Testis (tissue), 3 donors: ENCODE measurements around the gene CD177. TPM values are rescaled to one million over a fixed set of nuclear protein-coding genes. Genes with fewer than 3 reads are reported as not detected.
A peak's percentile ranks its signal among the peaks of the same experiment; 100 is the strongest.
"Not testable (repeated sequence)": the region's sequence is repeated elsewhere in the genome, so short reads cannot be mapped to it uniquely, and the experiment has no call there.

Source experiments
- DNase-seq: peaks from one replicate; pipeline ENCODE4 v3.0.0-alpha.2; 2019
- H3K27ac ChIP-seq, 2 donors: fragments of 200-600 bp; sonication (generic); one replicate each; pipeline ENCODE4 v1.5.1; 2019
- H3K27me3 ChIP-seq: fragments of 200-600 bp; sonication (generic); one replicate; pipeline ENCODE4 v1.5.1; 2019
- H3K36me3 ChIP-seq: fragments of 200-600 bp; sonication (generic); one replicate; pipeline ENCODE4 v1.5.1; 2017; ENCODE audit warnings: low read depth; ENCODE audit errors: missing control alignments
- H3K4me1 ChIP-seq: fragments of 200-600 bp; sonication (generic); one replicate; pipeline ENCODE4 v1.5.1; 2019
- H3K4me3 ChIP-seq, 2 donors: fragments of 200-600 bp; sonication (generic); one replicate each; pipeline ENCODE4 v1.5.1; 2017 to 2019
- H3K9me3 ChIP-seq: fragments of 200-600 bp; sonication (generic); one replicate; pipeline ENCODE4 v1.5.1; 2017
- CTCF ChIP-seq, 3 experiments: fragments of 450-650 bp in 2 of 3; fragments of 200-600 bp in 1 of 3; sonication (generic) in 1 of 3; IDR thresholded peaks; one replicate each; pipeline ENCODE4 v1.5.1; 2016 to 2019; ENCODE audit warnings: antibody characterized with exemption in 3 of 3, mild to moderate bottlenecking in 2 of 3, moderate library complexity in 1 of 3
- POLR2A ChIP-seq: fragments of 450-650 bp; IDR thresholded peaks from one replicate; pipeline ENCODE4 v1.6.1; 2017; ENCODE audit warnings: antibody characterized with exemption, mild to moderate bottlenecking, moderate library complexity
- WGBS, 2 donors: methylation state at CpG; one replicate each; pipeline ENCODE4 v1.1.5; 2018; 5-methylcytosine and 5-hydroxymethylcytosine counted together
- intact Hi-C: fragments of 100-400 bp; cut with DNase I; formaldehyde crosslinking; loops from one replicate; pipeline ENCODE4 v1.15.1; 2023; ENCODE audit warnings: low total_unique reads
- polyA plus RNA-seq: library from polyadenylated mRNA; stranded (reverse); fragments of 350-450 nt; fragmentation: Illumina TruSeq; extraction: RNeasy Lipid Tissue Mini Kit (QIAGEN cat#74804); gene quantifications from one replicate; pipeline ENCODE4 v1.2.3, GENCODE V29; 2014; ENCODE audit warnings: low read depth, low replicate concordance; ENCODE audit not compliant: insufficient read depth
- total RNA-seq, 2 donors: library from RNA; depleted of rRNA; stranded (reverse); fragments of >200 nt; gene quantifications; one replicate each; pipeline ENCODE4 v1.2.3, GENCODE V29; 2016

CD177 gene
- total and polyA plus RNA-seq, 3 donors from 2014 or later, result 0.39 to 0.74 (median 0.57) TPM

DNA sequence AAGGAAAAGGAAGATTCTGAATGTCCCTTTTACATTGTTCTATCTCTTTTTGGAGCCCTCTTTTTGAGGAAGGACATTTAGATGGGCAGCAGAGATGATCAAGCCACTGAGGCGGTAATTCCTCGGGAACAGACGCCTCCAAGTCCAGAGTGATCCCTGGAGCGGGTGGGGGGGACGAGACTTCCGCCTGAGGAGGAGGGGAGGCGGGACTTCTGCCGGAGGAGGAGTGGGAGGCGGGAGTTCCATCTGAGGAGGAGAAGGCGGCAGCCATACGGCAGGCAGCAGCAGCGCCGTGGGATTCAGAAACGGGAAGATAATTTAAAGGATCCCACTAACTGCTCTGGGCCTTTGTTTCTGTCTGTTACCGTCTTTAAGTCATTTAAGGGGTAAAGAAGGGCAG, 37.6 kb upstream of the CD177 start:
- TF ChIP-seq CTCF (IDR thresholded peaks at IDR 0.05) (no peak), POLR2A (no peak)
- H3K36me3 ChIP-seq, result no peaks in the 10 kb centered on the region
- H3K9me3 ChIP-seq, result no peaks in the 10 kb centered on the region
- DNase-seq, result peak; percentile 55
- H3K27me3 ChIP-seq, result no peaks in the 10 kb centered on the region
- no peaks in the 10 kb centered on the region for H3K4me1 ChIP-seq
- peak overlapping the region in 1 of 2 donors; percentile 1 for H3K4me3 ChIP-seq
- WGBS, 2 donors, result 58 to 63% methylated on average over 15 of the region's 15 CpGs
- intact Hi-C loops, result no loop called here
- H3K27ac ChIP-seq, result no peak overlapping the region

- Histone ChIP-seq H3K27me3 (no peaks in the 10 kb centered on the region), H3K36me3 (no peaks in the 10 kb centered on the region), H3K9me3 (no peaks in the 10 kb centered on the region), H3K4me3 (peak overlapping the region; percentile 1 to 39), H3K27ac (no peak overlapping the region), H3K4me1 (no peaks in the 10 kb centered on the region)
- peak; percentile 67 for DNase-seq
- TF ChIP-seq CTCF (IDR thresholded peaks at IDR 0.05), result peak in 1 of 3 experiments; percentile 4
- TF ChIP-seq POLR2A, result no peak
- 67 to 73% methylated on average over 27 of the region's 27 CpGs for WGBS, 2 donors
- intact Hi-C loops, result no loop called here
Observed at GRCh38 chr19:43316591-43317319, 36.7 kb upstream of the CD177 start.

GRCh38 chr19:43318203-43318602, 35.3 kb upstream of the CD177 start:
- H3K36me3 ChIP-seq, result no peaks in the 10 kb centered on the region
- intact Hi-C loops, result no loop called here
- WGBS, 2 donors, result 68 to 74% methylated on average over 3 of the region's 3 CpGs
- H3K4me3 ChIP-seq, result no peak overlapping the region
- no peak for TF ChIP-seq POLR2A
- no peak for TF ChIP-seq CTCF (IDR thresholded peaks at IDR 0.05)
- H3K9me3 ChIP-seq, result no peaks in the 10 kb centered on the region
- H3K27ac ChIP-seq, result no peak overlapping the region
- no peak for DNase-seq
- no peaks in the 10 kb centered on the region for H3K4me1 ChIP-seq
- no peaks in the 10 kb centered on the region for H3K27me3 ChIP-seq

GRCh38 chr19:43318796-43319314, 34.6 kb upstream of the CD177 start:
- WGBS, 2 donors, result 85 to 89% methylated on average over 4 of the region's 4 CpGs
- Histone ChIP-seq H3K27ac (no peak overlapping the region), H3K9me3 (no peaks in the 10 kb centered on the region), H3K27me3 (no peaks in the 10 kb centered on the region), H3K36me3 (no peaks in the 10 kb centered on the region), H3K4me1 (no peaks in the 10 kb centered on the region), H3K4me3 (no peak overlapping the region)
- intact Hi-C loops, result no loop called here
- no peak for DNase-seq
- TF ChIP-seq CTCF (IDR thresholded peaks at IDR 0.05) (no peak), POLR2A (no peak)

- no peak for DNase-seq
- WGBS, 2 donors, result 78 to 86% methylated on average over 2 of the region's 2 CpGs
- intact Hi-C loops, result no loop called here
- H3K27me3 ChIP-seq, result no peaks in the 10 kb centered on the region
- no peaks in the 10 kb centered on the region for H3K4me1 ChIP-seq
- H3K4me3 ChIP-seq, result no peak overlapping the region
- no peak overlapping the region for H3K27ac ChIP-seq
- TF ChIP-seq POLR2A (no peak), CTCF (IDR thresholded peaks at IDR 0.05) (no peak)
- no peaks in the 10 kb centered on the region for H3K9me3 ChIP-seq
- no peaks in the 10 kb centered on the region for H3K36me3 ChIP-seq
Observed at GRCh38 chr19:43320546-43320945, 32.9 kb upstream of the CD177 start.

GRCh38 chr19:43326761-43327160, 26.7 kb upstream of the CD177 start:
- H3K4me3 ChIP-seq, H3K9me3 ChIP-seq, DNase-seq, H3K27me3 ChIP-seq, H3K27ac ChIP-seq, intact Hi-C loops, H3K4me1 ChIP-seq, H3K36me3 ChIP-seq: not testable (repeated sequence)
- 86% methylated on average over 11 of the region's 11 CpGs for WGBS, 2 donors

GRCh38 chr19:43328561-43328960, 24.9 kb upstream of the CD177 start:
- WGBS, 2 donors, result 80 to 92% methylated on average over 9 to 11 of the region's 12 CpGs
- H3K27me3 ChIP-seq, H3K27ac ChIP-seq, H3K4me1 ChIP-seq, H3K9me3 ChIP-seq, intact Hi-C loops, H3K36me3 ChIP-seq, DNase-seq, H3K4me3 ChIP-seq: not testable (repeated sequence)
